GM12878 (cell line): ENCODE measurements around the gene CBFA2T3.

ENCODE experiments used
- CBX3 ChIP-seq: fragments of 200-600 bp; sonication (generic); IDR thresholded peaks from 2 replicates; pipeline ENCODE4 v1.6.1; 2016; ENCODE audit warnings: low read depth, borderline replicate concordance
- DPF2 ChIP-seq: fragments of 450-650 bp; IDR thresholded peaks from 2 replicates; pipeline ENCODE4 v1.6.1; 2017; ENCODE audit warnings: mild to moderate bottlenecking
- ESRRA ChIP-seq: IDR thresholded peaks from 2 replicates; pipeline ENCODE4 v1.6.1; 2012; ENCODE audit warnings: mild to moderate bottlenecking, low read length, improper control_type of control experiment
- FOXK2 ChIP-seq: fragments of 450-650 bp; IDR thresholded peaks from 2 replicates; pipeline ENCODE4 v1.6.1; 2017; ENCODE audit warnings: mild to moderate bottlenecking, moderate library complexity
- HCFC1 ChIP-seq: fragments of 150-350 bp; IDR thresholded peaks from 2 replicates; pipeline ENCODE4 v1.6.1; 2014; ENCODE audit warnings: low read length
- PAX8 ChIP-seq: fragments of 450-650 bp; IDR thresholded peaks from 2 replicates; pipeline ENCODE4 v1.6.1; 2017; ENCODE audit warnings: mild to moderate bottlenecking, moderate library complexity
- POLR2A ChIP-seq: IDR thresholded peaks from 2 replicates; pipeline ENCODE4 v1.6.1; 2011; ENCODE audit warnings: low read depth, mild to moderate bottlenecking, low read length
- RB1 ChIP-seq: fragments of 450-650 bp; formaldehyde crosslinking; IDR thresholded peaks from 2 replicates; pipeline ENCODE4 v1.6.1; 2017; ENCODE audit warnings: mild to moderate bottlenecking, borderline replicate concordance
- SIN3A ChIP-seq: IDR thresholded peaks from 2 replicates; pipeline ENCODE4 v1.6.1; 2012; ENCODE audit warnings: low read depth, low read length, improper control_type of control experiment
- TF ChIP-seq, protein P1 (sequence below), 3 experiments: IDR thresholded peaks in 2 of 3; conservative IDR thresholded peaks in 1 of 3; 2 replicates each; pipeline ENCODE4 v1.5.1; 2011; ENCODE audit warnings: low read depth in 3 of 3, low read length in 3 of 3, mild to moderate bottlenecking in 3 of 3, control low read depth in 2 of 3, moderate library complexity in 2 of 3, inconsistent platforms in 1 of 3, mixed read lengths in 1 of 3; ENCODE audit not compliant: control insufficient read depth in 2 of 3, insufficient read depth in 1 of 3; ENCODE audit errors: extremely low read depth in 1 of 3
- TF ChIP-seq, protein P2 (sequence below): IDR thresholded peaks from 2 replicates; pipeline ENCODE4 v1.6.1; 2011; ENCODE audit warnings: mild to moderate bottlenecking, low read depth, low read length, moderate library complexity; ENCODE audit not compliant: insufficient replicate concordance
- TF ChIP-seq, protein P3 (sequence below): fragments of 150-350 bp; IDR thresholded peaks from 2 replicates; pipeline ENCODE4 v1.6.1; 2016; ENCODE audit warnings: low read depth, low read length
- TF ChIP-seq, protein P4 (sequence below): IDR thresholded peaks from 2 replicates; pipeline ENCODE4 v1.6.1; 2011; ENCODE audit warnings: low read depth, mild to moderate bottlenecking, low read length, moderate library complexity, borderline replicate concordance; ENCODE audit errors: extremely low read depth
- TF ChIP-seq, protein P5 (sequence below): IDR thresholded peaks from 2 replicates; pipeline ENCODE4 v1.6.1; 2012; ENCODE audit warnings: mild to moderate bottlenecking, low read depth, low read length

DNA sequence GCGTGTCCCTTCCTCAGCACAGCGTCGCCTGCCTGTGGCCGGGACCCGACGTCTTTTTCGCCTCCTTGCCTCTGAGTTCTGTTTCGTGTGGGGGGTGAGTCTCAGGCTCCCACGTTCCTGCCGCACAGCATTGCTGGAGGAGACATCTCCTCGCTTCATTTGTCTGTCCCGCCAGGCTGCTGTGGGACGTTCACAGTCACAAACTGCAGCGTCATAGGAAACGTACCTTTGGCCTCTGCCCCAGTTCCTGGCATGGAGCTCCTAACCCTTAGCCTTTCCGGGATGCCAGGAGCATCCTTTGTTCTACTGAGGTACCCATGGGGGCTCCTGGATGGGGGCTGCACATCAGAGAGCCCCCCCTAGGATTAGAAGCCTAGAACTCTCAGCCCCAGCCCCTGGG is 18.2 kb upstream of the CBFA2T3 start:
- TF ChIP-seq, protein P1, sequence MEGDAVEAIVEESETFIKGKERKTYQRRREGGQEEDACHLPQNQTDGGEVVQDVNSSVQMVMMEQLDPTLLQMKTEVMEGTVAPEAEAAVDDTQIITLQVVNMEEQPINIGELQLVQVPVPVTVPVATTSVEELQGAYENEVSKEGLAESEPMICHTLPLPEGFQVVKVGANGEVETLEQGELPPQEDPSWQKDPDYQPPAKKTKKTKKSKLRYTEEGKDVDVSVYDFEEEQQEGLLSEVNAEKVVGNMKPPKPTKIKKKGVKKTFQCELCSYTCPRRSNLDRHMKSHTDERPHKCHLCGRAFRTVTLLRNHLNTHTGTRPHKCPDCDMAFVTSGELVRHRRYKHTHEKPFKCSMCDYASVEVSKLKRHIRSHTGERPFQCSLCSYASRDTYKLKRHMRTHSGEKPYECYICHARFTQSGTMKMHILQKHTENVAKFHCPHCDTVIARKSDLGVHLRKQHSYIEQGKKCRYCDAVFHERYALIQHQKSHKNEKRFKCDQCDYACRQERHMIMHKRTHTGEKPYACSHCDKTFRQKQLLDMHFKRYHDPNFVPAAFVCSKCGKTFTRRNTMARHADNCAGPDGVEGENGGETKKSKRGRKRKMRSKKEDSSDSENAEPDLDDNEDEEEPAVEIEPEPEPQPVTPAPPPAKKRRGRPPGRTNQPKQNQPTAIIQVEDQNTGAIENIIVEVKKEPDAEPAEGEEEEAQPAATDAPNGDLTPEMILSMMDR (IDR thresholded peaks at IDR 0.05 in 2 of 3, conservative IDR thresholded peaks at IDR 0.05 in 1 of 3; ENCODE audit: control insufficient read depth in 2 of 3, extremely low read depth in 1 of 3, insufficient read depth in 1 of 3, low read depth in 3 of 3, low read length in 3 of 3): no peak
- no peak for TF ChIP-seq PAX8
- no peak for TF ChIP-seq DPF2
- TF ChIP-seq, protein P2, sequence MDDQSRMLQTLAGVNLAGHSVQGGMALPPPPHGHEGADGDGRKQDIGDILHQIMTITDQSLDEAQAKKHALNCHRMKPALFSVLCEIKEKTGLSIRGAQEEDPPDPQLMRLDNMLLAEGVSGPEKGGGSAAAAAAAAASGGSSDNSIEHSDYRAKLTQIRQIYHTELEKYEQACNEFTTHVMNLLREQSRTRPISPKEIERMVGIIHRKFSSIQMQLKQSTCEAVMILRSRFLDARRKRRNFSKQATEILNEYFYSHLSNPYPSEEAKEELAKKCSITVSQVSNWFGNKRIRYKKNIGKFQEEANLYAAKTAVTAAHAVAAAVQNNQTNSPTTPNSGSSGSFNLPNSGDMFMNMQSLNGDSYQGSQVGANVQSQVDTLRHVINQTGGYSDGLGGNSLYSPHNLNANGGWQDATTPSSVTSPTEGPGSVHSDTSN: no peak
- TF ChIP-seq SIN3A: no peak
- no peak for TF ChIP-seq HCFC1
- TF ChIP-seq CBX3: no peak
- TF ChIP-seq, protein P3, sequence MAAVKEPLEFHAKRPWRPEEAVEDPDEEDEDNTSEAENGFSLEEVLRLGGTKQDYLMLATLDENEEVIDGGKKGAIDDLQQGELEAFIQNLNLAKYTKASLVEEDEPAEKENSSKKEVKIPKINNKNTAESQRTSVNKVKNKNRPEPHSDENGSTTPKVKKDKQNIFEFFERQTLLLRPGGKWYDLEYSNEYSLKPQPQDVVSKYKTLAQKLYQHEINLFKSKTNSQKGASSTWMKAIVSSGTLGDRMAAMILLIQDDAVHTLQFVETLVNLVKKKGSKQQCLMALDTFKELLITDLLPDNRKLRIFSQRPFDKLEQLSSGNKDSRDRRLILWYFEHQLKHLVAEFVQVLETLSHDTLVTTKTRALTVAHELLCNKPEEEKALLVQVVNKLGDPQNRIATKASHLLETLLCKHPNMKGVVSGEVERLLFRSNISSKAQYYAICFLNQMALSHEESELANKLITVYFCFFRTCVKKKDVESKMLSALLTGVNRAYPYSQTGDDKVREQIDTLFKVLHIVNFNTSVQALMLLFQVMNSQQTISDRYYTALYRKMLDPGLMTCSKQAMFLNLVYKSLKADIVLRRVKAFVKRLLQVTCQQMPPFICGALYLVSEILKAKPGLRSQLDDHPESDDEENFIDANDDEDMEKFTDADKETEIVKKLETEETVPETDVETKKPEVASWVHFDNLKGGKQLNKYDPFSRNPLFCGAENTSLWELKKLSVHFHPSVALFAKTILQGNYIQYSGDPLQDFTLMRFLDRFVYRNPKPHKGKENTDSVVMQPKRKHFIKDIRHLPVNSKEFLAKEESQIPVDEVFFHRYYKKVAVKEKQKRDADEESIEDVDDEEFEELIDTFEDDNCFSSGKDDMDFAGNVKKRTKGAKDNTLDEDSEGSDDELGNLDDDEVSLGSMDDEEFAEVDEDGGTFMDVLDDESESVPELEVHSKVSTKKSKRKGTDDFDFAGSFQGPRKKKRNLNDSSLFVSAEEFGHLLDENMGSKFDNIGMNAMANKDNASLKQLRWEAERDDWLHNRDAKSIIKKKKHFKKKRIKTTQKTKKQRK: no peak
- TF ChIP-seq POLR2A: no peak
- TF ChIP-seq, protein P4, sequence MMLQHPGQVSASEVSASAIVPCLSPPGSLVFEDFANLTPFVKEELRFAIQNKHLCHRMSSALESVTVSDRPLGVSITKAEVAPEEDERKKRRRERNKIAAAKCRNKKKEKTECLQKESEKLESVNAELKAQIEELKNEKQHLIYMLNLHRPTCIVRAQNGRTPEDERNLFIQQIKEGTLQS: no peak
- TF ChIP-seq, protein P5, sequence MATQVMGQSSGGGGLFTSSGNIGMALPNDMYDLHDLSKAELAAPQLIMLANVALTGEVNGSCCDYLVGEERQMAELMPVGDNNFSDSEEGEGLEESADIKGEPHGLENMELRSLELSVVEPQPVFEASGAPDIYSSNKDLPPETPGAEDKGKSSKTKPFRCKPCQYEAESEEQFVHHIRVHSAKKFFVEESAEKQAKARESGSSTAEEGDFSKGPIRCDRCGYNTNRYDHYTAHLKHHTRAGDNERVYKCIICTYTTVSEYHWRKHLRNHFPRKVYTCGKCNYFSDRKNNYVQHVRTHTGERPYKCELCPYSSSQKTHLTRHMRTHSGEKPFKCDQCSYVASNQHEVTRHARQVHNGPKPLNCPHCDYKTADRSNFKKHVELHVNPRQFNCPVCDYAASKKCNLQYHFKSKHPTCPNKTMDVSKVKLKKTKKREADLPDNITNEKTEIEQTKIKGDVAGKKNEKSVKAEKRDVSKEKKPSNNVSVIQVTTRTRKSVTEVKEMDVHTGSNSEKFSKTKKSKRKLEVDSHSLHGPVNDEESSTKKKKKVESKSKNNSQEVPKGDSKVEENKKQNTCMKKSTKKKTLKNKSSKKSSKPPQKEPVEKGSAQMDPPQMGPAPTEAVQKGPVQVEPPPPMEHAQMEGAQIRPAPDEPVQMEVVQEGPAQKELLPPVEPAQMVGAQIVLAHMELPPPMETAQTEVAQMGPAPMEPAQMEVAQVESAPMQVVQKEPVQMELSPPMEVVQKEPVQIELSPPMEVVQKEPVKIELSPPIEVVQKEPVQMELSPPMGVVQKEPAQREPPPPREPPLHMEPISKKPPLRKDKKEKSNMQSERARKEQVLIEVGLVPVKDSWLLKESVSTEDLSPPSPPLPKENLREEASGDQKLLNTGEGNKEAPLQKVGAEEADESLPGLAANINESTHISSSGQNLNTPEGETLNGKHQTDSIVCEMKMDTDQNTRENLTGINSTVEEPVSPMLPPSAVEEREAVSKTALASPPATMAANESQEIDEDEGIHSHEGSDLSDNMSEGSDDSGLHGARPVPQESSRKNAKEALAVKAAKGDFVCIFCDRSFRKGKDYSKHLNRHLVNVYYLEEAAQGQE: no peak
- TF ChIP-seq RB1: no peak
- TF ChIP-seq FOXK2: no peak
- TF ChIP-seq ESRRA: no peak
